Stimulated activated CD8-positive, alpha-beta memory T cell treated with anti-CD3 and anti-CD28 coated beads, Interleukin-15, amount 100 ng/mL, for 4 hours (primary cell): Measurements from ENCODE around the gene DDX43.
"Not testable (repeated sequence)": the region's sequence is repeated elsewhere in the genome, so short reads cannot be mapped to it uniquely, and the experiment has no call there.

ENCODE experiments used
- DNase-seq, 2 donors: peaks; one replicate each; pipeline ENCODE4 v3.0.0-alpha.2; 2020; ENCODE audit warnings: low read depth in 2 of 2

Gene DDX43

DNA sequence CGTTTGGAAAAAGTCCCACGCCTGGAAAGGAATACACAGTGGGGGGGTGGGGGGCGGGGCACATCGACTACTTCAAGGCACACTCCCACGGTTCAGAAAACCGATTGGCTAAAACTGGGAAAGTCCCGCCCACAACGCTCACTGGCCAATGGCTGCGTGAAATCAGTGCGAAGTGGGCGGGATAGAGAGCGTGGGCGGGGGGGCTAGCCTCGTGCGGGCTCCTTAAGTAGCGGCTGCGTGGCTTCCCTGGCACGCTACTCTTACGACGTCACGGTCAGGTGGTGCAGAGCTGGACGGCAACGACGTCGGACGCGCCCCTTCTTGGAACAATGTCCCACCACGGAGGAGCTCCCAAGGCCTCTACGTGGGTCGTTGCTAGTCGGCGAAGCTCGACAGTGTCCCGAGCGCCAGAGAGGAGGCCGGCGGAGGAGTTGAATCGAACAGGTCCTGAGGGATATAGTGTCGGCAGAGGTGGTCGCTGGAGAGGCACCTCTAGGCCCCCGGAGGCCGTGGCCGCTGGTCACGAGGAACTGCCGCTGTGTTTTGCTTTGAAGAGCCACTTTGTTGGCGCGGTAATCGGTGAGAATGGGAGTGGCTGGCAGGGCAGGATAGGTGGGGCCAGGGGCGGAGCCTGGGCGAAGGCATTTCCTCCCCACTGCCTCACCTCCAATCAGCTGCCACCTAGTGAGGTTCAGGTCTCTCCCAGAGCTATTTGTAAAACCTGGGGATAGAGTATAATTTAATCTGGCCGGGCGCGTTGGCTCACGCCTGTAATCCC, at the start of gene DDX43:
TSS of gene DDX43 (plus strand) at position 252 of the 778 bp plus-strand sequence. CDS start at position 330, 78 bp downstream.
- peak in 1 of 2 donors; percentile 17 for DNase-seq

DNA sequence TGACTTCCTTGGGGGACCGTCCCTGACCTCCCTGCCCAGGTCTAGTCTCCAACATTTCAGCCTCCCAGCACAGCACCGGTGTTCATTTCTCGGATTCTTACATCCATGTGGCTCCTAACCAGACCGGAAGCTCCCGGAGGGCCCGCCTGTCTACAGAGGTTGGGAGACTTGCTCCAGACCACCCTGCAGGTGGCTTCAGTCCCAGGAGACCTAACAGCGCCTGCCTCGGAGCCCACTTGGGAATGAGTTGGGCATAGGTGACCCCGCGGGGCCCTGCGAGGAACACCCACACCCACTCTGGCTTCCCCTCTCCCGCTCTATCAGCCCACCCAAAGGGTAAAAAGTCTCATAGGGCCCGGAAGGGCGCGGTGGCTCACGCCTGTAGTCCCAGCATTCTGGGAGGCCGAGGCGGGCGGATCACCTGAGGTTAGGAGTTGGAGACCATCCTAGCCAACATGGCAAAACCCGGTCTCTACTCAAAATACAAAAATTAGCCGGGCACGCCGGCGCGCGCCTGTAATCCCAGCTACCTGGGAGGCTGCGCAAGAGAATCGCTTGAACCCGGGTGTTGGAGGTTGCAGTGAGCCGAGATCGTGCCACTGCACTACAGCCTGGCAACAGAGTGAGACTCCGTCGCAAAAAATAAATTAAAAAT, 46.0 kb upstream of the DDX43 start:
- DNase-seq, result no peak

DNA sequence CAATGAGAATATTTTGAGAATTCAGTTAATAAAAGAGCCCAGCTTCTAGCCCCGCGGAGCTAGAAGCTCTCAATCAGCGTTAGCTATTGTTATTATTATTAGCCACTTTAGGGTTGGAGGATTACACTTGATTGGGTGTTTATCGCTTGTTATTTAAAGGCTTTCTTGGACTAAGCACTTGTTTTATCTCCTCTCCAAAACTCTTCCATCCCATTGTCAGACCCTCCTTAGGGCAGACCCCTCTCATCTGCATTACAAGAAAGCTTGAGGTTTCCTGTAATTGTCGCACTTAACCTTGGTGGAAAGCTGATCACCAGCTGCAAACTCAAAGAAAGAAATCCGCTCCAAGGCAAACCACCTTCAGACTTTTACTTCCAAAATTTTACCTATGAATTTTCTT, 45.3 kb upstream of the DDX43 start:
- no peak for DNase-seq

DNA sequence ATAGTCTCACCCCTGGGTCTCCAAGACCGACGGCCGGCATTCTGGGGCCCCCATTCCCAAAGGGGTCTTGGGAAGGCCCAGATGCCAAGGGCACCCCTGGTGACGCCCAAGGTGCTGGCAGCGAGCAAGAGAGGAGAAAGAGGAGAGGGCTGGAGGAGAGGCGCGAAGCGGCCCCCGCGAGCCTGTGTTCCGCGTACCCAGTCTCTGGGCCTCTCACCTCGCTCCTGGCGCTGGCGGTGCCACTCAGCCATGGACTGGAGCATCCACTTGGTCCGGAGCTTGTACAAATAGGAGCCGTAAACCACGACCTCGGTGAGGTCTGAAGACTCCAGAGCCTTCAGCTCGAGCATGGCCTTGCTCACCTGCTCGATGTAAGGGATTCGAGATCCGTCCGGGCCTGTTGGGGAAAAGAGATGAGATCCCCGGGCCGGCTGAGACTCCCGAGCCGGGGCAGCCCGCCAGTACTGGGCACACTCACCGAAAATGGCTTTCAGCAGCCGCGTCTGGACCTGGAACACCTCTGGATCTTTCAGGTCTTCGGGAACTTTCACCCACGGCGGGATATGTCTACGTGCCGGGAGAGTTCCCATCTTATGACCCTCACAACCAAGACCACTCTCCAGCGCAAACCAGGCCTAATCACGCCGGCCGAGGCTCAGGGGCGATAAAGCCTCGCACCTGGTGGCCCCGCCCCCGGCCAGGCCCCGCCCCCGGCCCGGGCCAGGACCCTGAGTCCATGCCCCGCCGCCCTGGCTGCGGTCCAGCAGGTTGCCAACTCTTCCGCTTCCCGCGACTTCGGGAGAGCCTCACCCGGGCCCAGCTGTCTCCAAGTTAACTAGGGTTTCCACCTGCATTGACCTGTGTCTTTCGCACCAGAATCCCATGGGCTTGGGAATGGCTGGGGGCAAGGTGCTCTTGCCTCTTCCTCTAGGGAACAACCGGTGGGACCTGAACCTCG, 40.7 kb upstream of the DDX43 start, which contains the start of gene DPPA5:
TSS of gene DPPA5 (minus strand) at position 641 of the 958 bp plus-strand sequence. CDS start at position 590, 51 bp downstream.
- DNase-seq, result no peak

DNA sequence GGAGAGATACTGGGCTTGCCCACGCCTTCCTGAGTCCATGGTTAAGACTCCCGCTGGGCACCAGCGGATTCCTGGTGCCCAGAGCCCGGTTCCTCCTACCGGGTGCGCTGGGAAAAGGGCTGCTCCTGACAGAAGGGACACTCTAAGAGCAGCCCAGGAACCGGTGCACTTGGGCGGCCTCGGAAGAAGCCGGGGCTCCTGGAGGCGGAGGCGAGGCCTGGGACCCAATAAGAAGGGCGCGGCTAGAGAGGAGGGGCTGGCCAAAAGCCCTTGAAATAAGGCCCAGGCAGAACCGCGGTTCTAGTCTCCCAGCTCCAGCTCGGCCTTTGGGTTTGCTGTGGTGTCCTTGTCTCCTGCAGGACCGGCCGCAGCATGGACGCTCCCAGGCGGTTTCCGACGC, 32.3 kb upstream of the DDX43 start, which contains the start of gene KHDC3L:
TSS of gene KHDC3L (plus strand) at position 301 of the 400 bp plus-strand sequence. CDS start at position 373, 72 bp downstream.
- no peak for DNase-seq

DNA sequence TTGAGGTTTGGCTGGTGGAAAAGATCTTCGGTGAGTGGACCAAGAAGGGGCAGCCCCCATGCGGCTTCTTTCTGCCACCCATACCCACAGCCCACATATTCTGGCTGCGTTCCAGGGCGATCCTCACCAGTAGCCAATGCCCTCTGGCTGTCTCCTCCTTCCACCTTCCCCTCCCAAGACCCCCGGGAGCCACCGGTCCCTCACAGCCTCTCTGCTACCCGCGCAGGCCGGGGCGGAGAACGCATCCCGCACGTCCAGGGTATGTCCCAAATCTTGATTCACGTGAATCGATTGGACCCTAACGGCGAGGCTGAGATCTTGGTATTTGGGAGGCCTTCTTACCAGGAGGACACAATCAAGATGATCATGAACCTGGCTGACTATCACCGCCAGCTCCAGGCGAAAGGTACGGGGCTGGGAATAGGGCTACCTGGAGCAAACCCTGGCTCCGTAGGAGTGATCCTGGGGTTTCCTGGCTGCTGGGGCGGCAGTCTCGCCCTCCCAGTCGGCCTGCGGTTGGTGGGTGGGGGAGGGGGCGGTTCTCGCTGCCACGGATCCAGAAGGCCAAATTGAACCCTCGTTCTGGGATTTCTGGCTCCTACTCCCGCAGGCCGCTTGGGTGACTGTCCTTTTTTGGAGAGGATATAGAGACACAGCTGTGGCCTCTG, 31.6 kb upstream of the DDX43 start:
- DNase-seq, result no peak

DNA sequence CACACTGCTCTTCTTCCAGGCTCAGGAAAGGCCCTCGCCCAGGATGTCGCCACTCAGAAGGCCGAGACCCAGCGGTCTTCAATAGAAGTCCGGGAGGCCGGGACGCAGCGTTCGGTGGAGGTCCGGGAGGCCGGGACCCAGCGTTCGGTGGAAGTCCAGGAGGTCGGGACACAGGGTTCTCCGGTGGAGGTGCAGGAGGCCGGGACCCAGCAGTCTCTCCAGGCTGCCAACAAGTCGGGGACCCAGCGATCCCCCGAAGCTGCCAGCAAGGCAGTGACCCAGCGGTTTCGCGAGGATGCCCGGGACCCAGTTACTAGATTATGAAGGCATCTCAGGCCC, 31.1 kb upstream of the DDX43 start:
- no peak for DNase-seq

DNA sequence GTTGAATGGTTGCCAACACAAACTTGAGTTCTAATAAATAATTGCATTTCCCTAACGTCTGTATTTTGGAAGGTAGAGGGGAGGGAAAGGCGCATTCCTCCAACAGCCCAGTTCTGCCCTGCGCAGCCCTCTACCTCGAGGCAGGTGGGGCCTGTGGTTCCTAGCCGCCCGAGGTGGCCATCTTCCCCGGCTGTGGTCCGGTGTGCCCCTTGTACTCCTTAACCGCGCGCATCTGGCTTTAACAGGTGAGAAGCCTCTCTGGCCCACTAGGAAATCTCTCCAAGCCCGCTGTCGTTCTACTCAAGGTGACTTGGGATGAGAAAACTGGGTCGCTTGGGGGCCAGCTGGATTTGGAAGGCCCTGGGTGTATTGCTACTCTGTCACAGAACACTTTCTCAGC, 30.5 kb upstream of the DDX43 start:
- DNase-seq, result no peak

DNA sequence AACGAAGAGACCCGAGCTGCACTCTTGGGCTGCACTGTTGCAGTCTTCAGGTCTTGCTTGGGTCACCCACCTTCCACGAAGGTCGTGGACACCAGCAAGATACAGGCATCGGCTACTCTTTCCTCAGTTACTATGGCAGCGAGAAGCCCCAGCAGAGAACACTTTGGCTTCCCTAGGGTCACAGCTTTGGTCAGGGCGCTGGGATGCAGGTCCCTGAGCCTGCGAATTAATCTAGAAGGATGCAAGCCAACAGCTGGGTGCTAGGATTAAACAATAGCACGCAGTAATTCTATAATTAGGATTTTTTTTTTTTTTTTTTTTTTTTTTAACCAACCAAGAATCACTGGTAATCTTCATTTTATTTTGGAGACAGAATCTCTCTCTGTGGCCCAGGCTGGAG, 30.1 kb upstream of the DDX43 start:
- DNase-seq, result no peak

DNA sequence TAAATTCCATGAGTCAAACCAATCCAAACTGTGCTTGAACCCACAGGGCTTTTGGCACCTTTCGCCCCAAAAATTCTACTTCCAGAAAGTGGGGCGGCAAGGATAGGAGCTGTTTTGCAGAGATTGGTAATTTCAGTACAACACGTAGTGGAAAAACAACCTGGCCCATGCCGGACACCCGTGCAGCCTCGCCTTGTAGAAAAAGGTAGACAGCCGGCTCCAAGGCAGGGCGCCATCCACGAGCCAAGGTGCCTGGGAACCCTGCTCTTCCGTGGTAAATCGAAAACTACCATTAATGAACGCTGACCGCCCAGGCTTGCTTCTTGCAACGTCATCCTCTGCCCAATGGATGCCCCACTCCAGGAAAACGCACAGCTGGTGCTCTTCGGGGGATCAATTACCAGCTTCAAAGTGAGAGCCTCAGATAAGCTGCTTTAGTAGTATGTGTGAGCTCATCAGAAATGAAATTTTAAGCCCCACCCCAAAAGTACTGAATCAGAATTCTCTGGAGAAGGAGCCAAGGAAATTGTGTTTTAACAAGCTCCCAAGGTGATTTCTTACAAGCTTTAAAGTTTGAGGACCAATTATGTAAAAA, 26.8 kb upstream of the DDX43 start:
- no peak for DNase-seq

DNA sequence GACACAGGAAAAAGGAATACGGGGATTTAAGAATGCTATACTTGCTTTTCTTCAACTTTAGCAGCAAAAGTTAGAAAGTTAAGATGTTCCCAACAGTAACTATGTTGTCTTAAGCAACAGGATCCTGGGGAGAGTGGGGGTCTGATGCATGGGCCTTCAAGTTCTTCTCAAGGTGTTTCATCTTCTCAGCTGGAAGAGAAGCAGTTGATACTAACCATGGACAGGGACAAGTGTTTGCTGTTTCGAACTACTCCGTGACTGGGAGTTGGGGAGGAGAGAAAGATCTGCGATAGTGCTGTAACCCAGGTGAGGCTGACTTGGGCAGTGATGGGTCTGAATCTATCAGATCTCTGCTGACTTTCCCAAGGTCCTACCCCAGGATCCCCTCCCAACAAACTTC, 26.0 kb upstream of the DDX43 start:
- no peak for DNase-seq

DNA sequence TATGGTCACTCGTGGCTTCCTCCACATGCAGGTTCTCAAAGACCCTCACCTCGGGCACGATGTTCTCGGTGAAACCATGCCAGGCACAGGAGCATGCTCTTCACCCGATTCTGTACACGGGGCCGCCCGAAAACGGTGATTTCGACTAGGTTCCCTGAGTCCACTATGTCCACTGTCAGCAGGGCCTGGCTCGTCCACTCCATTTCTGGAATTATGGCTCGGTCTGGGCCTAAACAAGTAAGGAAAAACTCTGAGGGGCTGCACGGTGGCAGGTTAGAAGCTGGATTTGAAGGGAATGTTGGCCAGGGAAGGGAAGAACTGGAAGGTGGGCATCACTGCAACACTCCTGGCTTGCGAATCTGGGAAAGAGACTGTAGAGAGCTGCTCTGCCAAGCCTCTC, 25.5 kb upstream of the DDX43 start:
- DNase-seq, result no peak

DNA sequence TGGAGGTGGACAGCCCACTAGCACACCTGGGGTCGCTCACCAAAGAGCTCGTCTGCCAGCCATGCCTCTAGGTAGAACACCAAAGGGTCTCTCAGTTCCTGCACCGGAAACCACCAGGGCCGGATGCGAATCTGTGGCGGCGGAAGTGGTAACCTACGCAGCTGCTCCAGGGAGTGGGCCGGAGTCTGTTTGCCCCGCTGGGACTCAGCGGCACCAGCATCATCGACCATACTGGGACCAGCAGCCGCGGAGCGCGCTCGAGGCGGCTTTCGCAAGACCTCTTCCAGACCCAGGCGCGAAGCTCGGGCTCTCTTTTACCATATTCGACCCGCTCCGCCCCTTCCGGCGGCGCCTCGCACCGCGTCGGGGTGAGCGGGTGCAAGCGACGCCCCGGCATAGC, 25.1 kb upstream of the DDX43 start, which contains the start of gene OOEP:
TSS of gene OOEP (minus strand) at position 335 of the 400 bp plus-strand sequence. CDS start at position 230, 105 bp downstream.
- no peak for DNase-seq

DNA sequence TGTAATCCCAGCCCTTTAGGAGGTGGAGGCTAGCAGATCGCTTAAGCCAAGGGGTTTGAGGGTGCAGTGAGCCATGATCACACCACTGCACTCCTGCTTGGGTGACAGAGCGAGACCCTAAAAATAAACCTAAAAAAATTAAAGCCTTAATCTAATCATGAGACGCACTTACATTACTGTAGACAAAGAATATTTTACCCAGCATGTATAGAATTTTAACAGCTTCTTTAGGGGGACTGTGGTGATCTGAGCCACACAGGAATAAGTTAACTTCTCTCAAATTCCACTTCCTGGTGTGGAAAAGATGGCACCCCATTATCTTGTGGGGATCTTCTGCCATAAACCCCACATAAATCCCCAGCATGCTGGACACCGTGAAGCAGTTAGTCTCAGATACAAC, 22.6 kb upstream of the DDX43 start:
- no peak for DNase-seq

DNA sequence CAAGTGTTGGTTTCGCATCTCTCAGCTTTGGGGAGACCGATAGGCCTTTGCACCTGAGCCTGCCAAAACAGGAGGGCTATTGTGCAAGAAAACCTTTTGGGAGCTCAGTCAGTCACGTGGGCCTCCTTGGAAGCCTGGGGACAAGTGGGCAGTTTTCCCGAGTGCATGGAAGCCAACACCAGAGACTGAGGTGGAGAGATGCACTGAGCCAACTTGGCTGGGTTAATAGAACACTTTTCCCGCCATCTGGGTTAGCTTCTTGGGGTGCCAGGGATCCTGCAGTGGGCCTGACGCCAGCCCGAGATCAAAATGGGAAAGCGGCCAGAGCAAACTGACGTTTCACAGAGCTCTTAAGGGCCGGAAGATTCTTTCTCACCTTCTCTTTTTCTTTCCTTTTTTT, 22.1 kb upstream of the DDX43 start:
- DNase-seq, result no peak

DNA sequence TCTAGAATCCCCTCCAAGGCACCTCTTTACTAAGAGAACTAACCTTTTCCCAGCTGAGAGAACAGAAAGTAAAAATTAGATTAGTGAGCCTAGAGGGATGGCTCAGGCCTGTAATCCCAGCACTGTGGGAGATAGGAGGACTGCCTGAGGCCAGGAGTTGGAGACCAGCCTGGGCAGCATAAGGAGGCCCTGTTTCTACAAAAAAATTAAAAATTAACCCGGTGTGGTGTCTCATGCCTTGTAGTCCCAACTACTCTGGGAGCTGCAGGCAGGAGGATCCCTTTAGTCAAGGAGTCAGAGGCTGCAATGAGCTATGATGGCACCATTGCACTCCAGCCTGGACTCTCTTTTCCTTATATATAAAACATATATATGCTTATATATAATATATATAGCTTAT, 19.4 kb upstream of the DDX43 start:
- DNase-seq, result no peak

DNA sequence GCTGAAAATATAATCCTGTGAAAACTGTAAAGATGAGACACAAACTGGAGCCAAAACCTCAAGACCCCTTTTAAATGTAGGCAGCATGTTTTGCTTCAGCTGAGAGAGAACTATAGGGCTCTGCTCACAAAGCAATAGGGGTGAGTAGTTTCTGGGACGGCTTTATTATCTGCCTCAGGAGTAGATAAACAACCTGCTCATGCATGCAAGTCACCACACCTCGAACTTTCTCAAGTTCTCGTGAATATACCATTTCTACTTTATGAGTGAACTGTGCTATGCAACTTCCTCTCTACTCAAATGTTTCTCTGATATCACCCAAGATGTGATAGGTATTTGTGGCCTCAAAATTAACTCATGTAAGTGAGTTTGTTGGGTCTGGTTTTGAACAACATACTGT, 17.4 kb upstream of the DDX43 start:
- DNase-seq, result no peak

DNA sequence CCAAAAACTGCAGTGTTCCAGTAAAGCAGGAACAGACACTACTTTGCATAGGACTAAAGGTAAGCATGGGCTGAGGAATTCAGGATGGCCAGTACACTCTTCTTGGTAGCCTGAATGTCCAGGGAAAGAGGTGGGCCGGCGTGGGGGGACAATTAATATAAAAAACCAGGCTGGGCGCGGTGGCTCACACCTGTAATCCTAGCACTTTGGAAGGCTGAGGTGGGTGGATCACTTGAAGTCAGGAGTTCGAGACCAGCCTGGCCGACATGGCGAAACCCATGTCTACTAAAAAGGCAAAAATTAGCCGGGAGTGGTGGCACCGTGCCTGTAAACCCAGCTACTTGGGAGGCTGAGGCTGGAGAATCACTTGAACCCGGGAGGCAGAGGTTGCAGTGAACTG, 13.1 kb upstream of the DDX43 start:
- DNase-seq, result not testable (repeated sequence)

DNA sequence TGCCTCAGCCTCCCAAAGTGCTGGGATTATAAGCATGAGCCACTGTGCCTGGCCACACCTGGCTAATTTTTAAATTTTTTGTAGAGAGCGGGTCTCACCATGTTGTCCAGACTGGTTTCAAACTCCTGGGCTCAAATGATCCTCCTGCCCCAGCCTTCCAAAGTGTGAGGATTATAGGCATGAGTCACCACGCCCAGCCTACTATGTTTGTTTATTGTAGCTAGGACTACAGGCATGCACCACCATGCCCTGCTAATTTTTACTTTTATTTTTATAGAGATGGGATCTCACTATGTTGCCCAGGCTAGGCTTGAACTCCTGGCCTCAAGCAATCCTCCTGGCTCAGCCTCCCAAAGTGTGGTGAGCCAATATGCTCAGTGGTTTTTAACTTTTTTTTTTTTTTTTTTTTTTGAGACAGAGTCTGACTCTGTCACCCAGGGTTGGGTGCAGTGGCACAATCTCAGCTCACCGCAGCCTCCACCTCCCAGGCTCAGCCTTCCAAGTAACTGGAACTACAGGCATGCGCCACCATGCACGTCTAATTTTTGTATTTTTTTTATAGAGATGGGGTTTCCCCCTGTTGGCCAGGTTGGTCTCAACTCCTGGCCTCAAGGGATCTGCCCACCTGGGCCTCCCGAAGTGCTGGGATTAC, 12.0 kb upstream of the DDX43 start:
- no peak for DNase-seq

DNA sequence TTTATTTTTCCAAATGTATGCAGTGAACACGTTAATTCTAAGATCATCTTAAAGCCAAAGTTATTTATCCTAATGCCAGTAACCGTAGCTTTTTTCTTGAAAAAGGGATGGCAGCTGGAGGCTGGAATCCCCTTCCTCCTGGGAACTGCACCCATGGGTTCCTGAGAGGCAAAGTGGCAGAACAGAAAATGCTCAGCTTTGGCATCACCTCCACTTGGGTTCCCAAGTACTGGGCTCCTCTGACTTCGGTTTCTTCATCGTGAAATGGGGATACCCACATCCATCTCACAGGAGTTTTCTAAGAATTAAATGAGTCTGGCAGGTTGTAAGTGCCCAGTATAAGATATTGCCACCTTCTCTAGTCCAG, 6.2 kb upstream of the DDX43 start:
- no peak for DNase-seq
